K562 (cell line): Measurements from ENCODE around the gene NRSN2. TPM values are rescaled to one million over a fixed set of nuclear protein-coding genes. Genes with fewer than 3 reads are reported as not detected.

ENCODE experiments used
- CXXC5 ChIP-seq: fragments of 250-450 bp; sonication (Bioruptor Pico); IDR thresholded peaks from 2 replicates; pipeline ENCODE4 v1.8.0; 2022; ENCODE audit warnings: inconsistent platforms, mild to moderate bottlenecking, moderate library complexity
- ESRRB ChIP-seq: fragments of 250-450 bp; sonication (Bioruptor Pico); IDR thresholded peaks from 2 replicates; pipeline ENCODE4 v1.5.0; 2020; ENCODE audit warnings: mild to moderate bottlenecking, moderate library complexity, borderline replicate concordance
- FOS ChIP-seq: IDR thresholded peaks from 3 replicates; pipeline ENCODE4 v1.6.1; 2011; ENCODE audit not compliant: insufficient read length; ENCODE audit errors: extremely low read depth
- LEF1 ChIP-seq: fragments of 450-650 bp; IDR thresholded peaks from 2 replicates; pipeline ENCODE4 v1.6.1; 2016; ENCODE audit warnings: mild to moderate bottlenecking
- POLR2AphosphoS5 ChIP-seq: IDR thresholded peaks from 2 replicates; pipeline ENCODE4 v1.6.1; 2011; ENCODE audit warnings: mild to moderate bottlenecking, low read depth, low read length, moderate library complexity; ENCODE audit not compliant: control insufficient read depth, insufficient read depth
- RBM22 ChIP-seq: fragments of 200-400 bp; formaldehyde crosslinking; IDR thresholded peaks from 2 replicates; pipeline ENCODE4 v1.6.1; 2018; ENCODE audit warnings: low read length, low read depth; ENCODE audit not compliant: poor library complexity, severe bottlenecking
- REST ChIP-seq, 2 experiments: fragments of 450-650 bp; formaldehyde crosslinking in 1 of 2; IDR thresholded peaks; 2 replicates each; pipeline versions ENCODE4 v1.4.0 to v1.6.1; 2014 to 2020; ENCODE audit warnings: mild to moderate bottlenecking in 2 of 2, borderline replicate concordance in 1 of 2, low read depth in 1 of 2
- SMARCA4 ChIP-seq: fragments of 450-650 bp; IDR thresholded peaks from 2 replicates; pipeline ENCODE4 v1.6.1; 2016
- SRF ChIP-seq, 2 experiments: fragments of 250-450, 450-650 bp in 1 of 2; sonication (Bioruptor Pico) in 1 of 2; sonication (generic) in 1 of 2; formaldehyde crosslinking; IDR thresholded peaks; 2 replicates each; pipeline versions ENCODE4 v1.5.0 to v1.5.1; 2020 to 2022; ENCODE audit warnings: mild to moderate bottlenecking in 1 of 2, missing genetic modification reagents in 1 of 2
- THAP7 ChIP-seq: fragments of 250-450 bp; sonication (Bioruptor Pico); IDR thresholded peaks from 2 replicates; pipeline ENCODE4 v1.5.0; 2021
- ZBTB43 ChIP-seq: sonication (generic); formaldehyde crosslinking; IDR thresholded peaks from 2 replicates; pipeline ENCODE4 v1.8.0; 2023; ENCODE audit warnings: mild to moderate bottlenecking, missing genetic modification reagents
- ZBTB5 ChIP-seq: fragments of 450-650 bp; IDR thresholded peaks from 2 replicates; pipeline ENCODE4 v1.6.1; 2017; ENCODE audit warnings: antibody characterized with exemption
- ZFX ChIP-seq: sonication (generic); formaldehyde crosslinking; IDR thresholded peaks from 2 replicates; pipeline ENCODE4 v1.8.0; 2022; ENCODE audit warnings: mild to moderate bottlenecking, missing genetic modification reagents, moderate library complexity
- ZNF140 ChIP-seq: fragments of 250-450 bp; sonication (Bioruptor Pico); IDR thresholded peaks from 2 replicates; pipeline ENCODE4 v1.8.0; 2021; ENCODE audit warnings: moderate library complexity, mild to moderate bottlenecking, inconsistent platforms
- ZNF146 ChIP-seq: IDR thresholded peaks from one replicate; pipeline ENCODE4 v1.6.1; 2018; ENCODE audit warnings: missing compliant biosample characterization; ENCODE audit not compliant: unreplicated experiment
- polyA plus RNA-seq, 8 experiments: library from polyadenylated mRNA; depleted of rRNA in 4 of 8; stranded (reverse) in 5 of 8; unstranded in 3 of 8; fragments of >200 nt; fragmentation: Nextera tagmentation in 2 of 8; fragmentation: Illumina TruSeq in 1 of 8; extraction: Ambion mirVana in 2 of 8; extraction: Trizol in 1 of 8; gene quantifications; 2 replicates each; pipeline versions ENCODE4 v1.2.1 to v1.2.3, GENCODE V29; 2011 to 2014; ENCODE audit warnings: inconsistent platforms in 1 of 8, missing spikeins in 1 of 8
- total RNA-seq, 7 experiments: library from RNA; depleted of rRNA in 6 of 7; stranded (reverse); fragments of >200 nt in 6 of 7; fragmentation: Illumina TruSeq in 2 of 7; extraction: Trizol in 2 of 7; gene quantifications; 2 replicates each; pipeline versions ENCODE4 v1.2.1 to v1.2.3, GENCODE V29; 2011 to 2021; ENCODE audit warnings: low replicate concordance in 1 of 7

The NRSN2 gene
- total and polyA plus RNA-seq, 9 of the 15 experiments (the other 6 are each of a cell fraction or from before 2014, with no cell fraction given): 7.5 to 29.7 (median 11.1) TPM

GRCh38 chr20:370151-370600 is 23.3 kb downstream of the NRSN2 start (continued):
- no peak for TF ChIP-seq POLR2AphosphoS5
- TF ChIP-seq ZFX: no peak
- no peak for TF ChIP-seq RBM22
- no peak for TF ChIP-seq SMARCA4
- no peak for TF ChIP-seq ZNF146 (CRISPR knock-in tag)
- TF ChIP-seq ESRRB: no peak
- no peak for TF ChIP-seq CXXC5 (CRISPR knock-in tag)
- TF ChIP-seq ZBTB5: no peak
- TF ChIP-seq ZBTB43 (CRISPR knock-in tag): no peak
- no peak for TF ChIP-seq LEF1
- TF ChIP-seq FOS: no peak
- no peak for TF ChIP-seq ZNF140 (CRISPR knock-in tag)
- TF ChIP-seq REST (IDR thresholded peaks at IDR 0.05; ENCODE audit: borderline replicate concordance): no peak
- no peak for TF ChIP-seq REST (CRISPR knock-in tag; IDR thresholded peaks at IDR 0.05; ENCODE audit: low read depth)
- TF ChIP-seq SRF (CRISPR knock-in tag; IDR thresholded peaks at IDR 0.05): no peak
- TF ChIP-seq THAP7: no peak
